Stomach (tissue), 4 donors: Measurements from ENCODE around the gene NAP1L4.

ENCODE experiments used
- EP300 ChIP-seq: sonication (generic); formaldehyde crosslinking; IDR thresholded peaks from one replicate; pipeline ENCODE4 v1.6.1; 2017; ENCODE audit warnings: antibody characterized with exemption
- TF ChIP-seq, protein P1 (sequence below), 7 experiments: fragments of 450-650 bp in 4 of 7; fragments of 200-600 bp in 3 of 7; sonication (generic) in 3 of 7; IDR thresholded peaks; one replicate each; pipeline ENCODE4 v1.5.1; 2016 to 2019; ENCODE audit warnings: antibody characterized with exemption in 7 of 7, control low read depth in 2 of 7, mild to moderate bottlenecking in 1 of 7

DNA sequence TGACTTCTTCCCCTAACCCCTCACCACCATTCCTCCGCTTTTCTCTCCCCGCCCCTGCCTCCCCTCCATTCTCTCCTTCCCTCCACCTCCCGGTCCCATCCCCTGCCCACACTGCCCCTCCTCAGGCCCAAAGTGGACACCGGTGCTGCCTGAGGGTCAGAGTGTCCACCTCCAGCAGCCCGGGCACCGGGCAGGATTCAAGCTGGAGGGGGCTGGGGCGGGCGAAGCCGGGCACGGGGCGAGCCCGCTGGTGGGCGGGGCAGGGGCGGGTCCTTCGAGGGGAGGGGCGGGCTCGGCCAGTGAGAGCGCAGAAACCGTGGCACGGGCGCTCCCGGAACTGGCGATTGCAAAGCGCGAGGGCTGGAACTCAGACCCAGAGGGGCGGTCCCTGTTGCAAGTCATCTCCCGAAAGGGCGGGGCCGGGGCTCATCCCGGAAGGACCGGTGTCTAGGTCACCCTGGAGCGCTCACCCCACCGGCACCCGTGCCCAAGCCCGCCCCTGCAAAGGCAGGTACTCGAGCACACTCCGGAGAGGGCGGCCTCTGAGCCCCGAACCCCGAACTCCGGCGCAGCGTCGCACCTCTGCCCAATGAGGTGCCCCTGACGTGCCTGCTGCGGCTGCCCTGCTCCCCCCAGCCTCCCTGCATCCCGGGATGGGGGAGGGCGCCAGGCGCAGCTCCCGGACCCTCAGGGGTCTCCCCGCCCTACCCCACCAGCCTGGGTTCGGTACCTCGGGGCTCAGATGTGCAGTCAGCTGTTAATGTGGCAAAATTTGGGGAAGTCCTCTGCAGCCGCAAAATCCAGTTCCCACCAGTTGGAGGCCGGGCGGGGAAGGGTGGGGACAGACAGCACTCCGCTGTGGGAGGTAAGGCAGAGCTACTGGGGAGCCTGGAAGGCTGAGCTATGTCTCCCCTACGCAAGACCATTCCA lies 90.0 kb downstream of the NAP1L4 start:
- TF ChIP-seq, protein P1, sequence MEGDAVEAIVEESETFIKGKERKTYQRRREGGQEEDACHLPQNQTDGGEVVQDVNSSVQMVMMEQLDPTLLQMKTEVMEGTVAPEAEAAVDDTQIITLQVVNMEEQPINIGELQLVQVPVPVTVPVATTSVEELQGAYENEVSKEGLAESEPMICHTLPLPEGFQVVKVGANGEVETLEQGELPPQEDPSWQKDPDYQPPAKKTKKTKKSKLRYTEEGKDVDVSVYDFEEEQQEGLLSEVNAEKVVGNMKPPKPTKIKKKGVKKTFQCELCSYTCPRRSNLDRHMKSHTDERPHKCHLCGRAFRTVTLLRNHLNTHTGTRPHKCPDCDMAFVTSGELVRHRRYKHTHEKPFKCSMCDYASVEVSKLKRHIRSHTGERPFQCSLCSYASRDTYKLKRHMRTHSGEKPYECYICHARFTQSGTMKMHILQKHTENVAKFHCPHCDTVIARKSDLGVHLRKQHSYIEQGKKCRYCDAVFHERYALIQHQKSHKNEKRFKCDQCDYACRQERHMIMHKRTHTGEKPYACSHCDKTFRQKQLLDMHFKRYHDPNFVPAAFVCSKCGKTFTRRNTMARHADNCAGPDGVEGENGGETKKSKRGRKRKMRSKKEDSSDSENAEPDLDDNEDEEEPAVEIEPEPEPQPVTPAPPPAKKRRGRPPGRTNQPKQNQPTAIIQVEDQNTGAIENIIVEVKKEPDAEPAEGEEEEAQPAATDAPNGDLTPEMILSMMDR (IDR thresholded peaks at IDR 0.05) = no peak
- TF ChIP-seq EP300 = no peak
